ENCODE results near the gene C20orf141.
"Not testable (repeated sequence)": the region's sequence is repeated elsewhere in the genome, so short reads cannot be mapped to it uniquely, and the experiment has no call there.

C20orf141 gene, protein sequence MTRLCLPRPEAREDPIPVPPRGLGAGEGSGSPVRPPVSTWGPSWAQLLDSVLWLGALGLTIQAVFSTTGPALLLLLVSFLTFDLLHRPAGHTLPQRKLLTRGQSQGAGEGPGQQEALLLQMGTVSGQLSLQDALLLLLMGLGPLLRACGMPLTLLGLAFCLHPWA

DNA sequence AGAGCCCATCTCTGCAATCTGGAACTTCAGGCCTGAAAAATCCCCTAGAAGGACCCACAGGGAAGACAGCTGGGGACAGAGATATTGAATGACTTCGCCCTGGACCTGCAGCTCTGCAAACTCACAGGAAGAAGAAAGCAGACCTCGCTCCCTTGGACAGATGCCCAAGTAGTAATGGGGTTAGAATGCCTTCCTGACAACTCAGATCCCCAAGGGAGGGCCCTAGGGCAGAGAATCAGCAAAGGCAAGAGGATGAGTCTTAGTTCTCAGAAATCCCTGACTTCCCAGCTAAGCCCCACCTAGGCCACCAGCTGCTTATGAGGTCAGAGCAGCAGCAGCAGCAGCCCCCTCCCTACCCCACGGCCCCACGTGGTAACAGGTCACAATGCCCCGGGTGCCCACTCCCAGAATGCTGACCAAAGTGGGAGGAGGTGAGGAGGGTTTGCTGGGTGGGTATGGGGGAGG, at the start of gene C20orf141:
Gene C20orf141 (plus strand): TSS at position 401 of the 465 bp plus-strand sequence. CDS start 198 bp downstream, outside the sequence.
- no peak for DNase-seq (ENCODE audit: low read depth)

DNA sequence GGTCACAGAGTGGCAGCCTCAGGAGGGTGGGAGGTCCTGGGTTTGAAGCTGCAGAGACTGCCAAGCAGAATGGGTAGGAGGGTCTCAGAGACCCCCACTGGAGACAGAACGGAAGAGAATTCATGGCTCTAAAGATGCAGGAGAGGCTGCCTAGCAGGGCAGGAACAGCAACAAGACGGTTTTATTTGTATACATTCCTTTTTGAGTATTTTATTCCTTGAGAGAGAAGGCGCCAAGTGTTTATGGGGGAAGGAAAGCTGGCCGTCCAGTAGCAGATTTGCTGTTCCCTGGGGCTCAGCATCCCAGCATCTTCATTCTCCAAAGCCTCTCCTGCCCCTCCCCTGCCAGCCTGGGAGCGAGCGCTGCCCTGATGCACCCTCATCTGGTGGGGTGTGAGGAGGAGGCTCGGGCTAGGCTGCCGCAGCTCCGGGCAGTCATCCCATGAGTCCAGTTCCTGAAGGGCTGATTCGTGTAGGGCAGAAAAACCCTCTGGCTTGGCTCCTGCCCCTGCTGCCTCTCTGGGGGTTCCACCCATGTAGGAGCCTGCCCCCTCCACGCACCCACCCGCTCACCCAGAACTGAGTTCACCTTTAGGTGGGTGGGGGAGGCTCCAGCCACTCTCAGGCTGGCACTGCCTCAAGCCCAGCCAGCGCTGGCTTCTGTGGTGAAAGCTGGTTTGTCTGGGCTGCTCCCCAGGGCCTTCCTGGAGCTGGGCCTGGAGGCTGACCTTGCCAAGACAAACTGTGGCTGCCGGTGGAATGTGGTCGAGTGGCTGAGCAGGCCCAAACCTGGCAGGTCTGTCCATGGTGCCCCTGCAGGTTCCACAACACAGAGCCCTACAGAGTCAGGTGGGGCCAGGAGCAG, 46.8 kb upstream of the C20orf141 start:
- no peak for DNase-seq (ENCODE audit: low read depth)

DNA sequence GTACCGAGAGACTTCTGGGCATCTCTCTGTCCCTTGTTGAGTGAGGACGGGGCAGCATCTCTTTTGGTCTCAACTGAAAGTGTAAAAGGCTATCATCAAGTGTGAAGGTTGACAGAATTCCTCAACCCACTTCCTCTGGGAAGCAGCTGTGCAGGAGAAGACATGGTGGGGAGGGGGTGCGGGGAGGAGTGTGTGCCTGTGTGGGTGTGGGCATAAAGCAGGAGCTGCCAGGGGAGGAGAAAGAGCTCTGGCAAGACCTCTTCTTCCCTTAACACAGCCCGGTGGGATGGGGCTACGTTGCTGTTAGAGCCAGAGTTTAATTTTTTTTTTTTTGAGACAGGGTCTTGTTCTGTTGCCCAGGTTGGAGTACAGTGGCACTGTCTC, 46.2 kb upstream of the C20orf141 start:
- DNase-seq (ENCODE audit: low read depth) = no peak

DNA sequence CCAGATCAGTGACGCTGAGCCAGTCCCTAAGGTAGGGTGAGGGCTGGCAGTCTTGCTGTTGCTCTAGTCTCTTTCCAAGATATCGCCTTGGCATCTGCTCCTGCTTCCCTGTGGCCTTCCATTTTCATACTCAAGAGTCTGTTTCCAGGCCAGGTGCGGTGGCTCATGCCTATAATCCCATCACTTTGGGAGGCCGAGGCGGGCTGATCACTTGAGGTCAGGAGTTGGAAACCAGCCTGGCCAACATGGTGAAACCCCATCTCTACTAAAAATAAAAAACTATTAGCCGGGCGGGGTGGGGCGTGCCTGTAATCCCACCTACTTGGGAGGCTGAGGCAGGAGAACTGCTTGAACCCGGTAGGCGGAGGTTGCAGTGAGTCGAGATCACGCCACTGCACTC, 44.7 kb upstream of the C20orf141 start:
- not testable (repeated sequence) for DNase-seq (ENCODE audit: low read depth)

DNA sequence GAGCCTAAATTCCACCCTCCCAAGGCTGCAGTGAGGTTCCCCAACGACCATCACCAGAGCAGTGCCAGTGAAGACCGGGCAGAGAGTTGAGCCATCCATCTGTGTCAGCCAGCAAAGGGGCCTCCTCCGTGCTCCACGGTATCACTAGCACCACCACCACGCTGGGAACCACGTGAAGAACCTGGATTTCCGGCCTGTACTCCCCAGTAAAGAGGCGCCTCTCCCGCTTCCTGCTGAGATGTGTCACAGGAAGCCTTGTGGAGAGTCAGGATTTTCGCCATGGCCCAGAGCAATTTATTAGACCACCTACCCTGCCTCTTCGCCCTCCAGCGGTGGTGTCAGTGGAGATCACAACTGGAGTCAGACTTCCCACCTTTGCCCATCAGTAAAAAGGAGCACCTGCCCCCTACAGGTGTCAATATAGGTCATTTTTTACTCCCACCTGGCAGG, 43.1 kb upstream of the C20orf141 start:
- DNase-seq (ENCODE audit: low read depth) = no peak

DNA sequence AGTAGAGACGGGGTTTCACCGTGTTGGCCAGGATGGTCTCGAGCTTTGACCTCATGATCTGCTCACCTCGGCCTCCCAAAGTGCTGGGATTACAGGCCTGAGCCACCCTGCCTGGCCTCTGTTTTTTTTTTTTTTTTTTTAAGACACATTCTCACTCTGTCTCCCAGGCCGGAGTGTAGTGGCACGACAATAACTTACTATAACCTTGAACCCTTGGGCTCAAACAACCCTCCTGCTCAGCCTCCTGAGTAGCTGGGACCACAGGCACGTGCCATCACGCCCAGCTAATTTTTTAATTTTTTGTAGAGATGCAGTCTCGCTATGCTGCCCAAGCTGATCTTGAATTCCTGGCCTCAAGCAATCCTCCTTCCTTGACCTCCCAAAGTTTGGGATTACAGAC, 41.0 kb upstream of the C20orf141 start:
- DNase-seq (ENCODE audit: low read depth) = no peak

DNA sequence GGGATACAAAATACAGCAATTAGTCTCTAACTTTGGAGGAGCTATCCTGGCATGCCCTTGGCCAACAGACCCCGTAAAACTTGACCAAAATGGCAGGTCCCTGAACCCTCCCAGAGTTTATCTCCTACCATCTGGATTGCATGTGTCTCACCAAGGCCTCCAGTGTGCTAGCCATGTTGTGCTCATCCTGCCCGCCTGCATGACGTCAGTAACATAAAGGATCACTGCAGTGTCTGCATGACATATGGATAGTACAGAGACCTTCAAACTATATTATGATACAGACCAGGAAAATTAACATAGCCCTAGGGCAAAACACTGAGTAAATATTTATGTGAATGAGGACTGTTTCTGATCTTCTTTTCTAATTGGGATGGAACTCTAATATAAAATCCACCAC, 39.6 kb upstream of the C20orf141 start:
- no peak for DNase-seq (ENCODE audit: low read depth)

DNA sequence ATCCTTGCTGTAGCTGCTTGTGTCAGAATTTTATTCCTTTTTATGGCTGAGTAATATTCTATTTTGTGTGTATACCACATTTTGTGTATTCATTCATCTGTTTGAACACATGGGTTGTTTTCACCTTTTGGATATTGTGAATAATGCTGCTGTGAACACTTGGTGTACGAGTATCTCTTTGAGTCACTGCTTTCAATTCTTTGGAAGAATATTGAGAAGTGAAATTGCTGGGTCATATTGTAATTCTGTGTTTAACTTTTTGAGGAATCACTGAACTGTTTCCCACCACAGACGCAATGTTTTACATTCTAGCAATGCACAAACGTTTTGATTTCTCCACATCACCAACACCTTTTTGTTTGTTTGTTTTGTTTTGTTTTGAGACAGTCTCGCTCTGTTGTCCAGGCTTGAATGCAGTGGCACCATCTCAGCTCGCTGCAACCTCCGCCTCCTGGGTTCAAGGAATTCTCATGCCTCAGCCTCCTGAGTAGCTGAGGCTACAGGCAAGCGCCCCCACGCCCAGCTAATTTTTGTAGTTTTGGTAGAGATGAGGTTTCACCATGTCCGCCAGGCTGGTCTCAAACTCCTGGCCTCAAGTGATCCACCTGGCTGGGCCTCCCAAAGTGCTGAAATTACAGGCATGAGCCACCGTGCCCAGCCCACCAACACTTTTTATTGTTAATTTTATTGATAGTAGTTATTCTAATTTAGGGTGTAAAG, 36.0 kb upstream of the C20orf141 start:
- DNase-seq (ENCODE audit: low read depth) = no peak

DNA sequence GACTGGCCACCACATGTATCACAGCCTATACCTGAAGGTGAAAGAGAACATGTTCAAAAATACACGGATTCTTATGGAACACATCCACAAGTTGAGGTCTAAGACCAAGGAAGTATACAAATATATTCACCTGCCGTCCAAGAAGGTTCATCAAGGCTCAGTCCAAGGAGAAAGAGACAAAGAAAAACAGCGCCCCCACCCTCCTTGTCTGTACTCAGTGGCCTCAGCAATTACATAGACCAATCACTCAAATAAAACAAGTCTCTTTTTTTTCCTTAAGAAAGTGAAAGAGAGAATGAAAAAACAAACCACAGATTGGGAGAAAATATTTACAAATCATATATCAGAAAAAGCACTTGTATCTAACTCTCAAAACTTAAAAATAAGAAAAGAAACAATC, 33.8 kb upstream of the C20orf141 start:
- no peak for DNase-seq (ENCODE audit: low read depth)

DNA sequence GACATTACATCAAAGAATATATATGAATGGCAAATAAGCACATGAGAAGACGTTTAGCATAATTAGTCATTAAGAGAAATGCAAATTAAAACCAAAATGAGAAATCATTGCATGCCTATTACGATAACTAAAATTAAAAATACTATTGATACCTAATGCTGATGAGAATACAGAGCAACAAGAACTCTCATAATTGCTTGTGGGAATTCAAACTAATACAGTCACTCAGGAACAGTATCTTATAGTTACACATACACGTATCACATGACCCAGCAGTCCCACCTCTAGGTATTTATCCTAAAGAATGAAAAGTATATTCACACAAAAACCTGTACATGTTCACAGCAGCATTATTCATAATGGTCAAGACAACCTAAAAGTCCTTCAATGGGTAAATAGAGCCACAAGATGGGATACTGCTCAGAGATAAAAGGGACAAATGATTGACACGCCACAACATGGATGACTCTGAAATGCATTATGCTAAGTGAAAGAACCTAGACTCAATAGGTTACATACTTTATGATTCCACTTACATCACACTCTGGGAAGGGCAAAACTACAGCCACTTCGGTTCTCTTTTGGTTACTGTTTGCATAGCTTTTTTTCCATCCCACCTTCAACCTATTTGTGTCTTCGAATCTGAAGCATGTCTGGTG, 30.8 kb upstream of the C20orf141 start:
- no peak for DNase-seq (ENCODE audit: low read depth)

DNA sequence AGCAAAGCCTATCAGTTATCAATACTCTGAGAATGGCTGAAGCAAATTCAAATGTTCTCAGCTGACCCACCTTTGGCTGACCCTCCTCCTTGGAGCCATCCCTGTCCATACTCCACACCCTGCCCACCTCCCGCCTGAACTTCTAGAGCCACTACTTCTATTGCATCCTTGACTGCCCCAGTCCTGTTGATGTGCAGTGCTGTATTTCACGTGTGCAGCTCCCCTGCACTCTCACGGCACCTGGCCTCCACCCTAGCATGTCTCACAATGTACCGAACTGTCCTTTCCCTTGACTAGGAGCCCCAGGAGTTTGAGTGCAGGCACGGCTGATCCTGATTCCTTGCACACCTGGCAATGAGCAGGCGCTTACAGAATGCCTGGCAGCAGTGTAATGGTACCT, 21.3 kb upstream of the C20orf141 start:
- DNase-seq (ENCODE audit: low read depth) = no peak

DNA sequence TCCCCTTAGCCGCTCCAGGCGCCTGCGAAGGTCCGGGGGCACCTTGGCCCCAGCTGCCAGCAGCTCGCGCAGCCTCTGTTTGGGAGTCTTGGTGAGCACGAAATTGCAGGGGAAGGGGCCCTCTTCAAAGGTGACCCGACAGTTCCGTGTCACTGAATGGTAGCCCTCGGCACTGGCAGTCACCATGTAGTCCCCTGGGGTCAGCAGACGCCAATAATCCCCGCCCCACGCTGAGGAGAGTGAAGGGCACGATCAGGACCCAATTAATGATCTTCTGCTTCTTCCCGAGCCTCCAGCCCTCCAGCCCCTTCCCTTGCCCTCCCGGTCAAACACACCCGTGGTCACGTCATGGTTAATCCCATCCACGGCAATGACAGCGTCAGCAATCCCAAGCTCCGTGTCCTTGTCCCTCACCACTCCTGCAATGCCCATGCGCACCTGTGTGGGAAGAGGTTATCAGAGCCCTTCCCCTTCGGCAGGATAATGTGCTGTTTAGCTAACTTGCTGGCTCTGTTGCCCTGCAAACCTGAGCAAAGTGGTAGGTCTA, 20.5 kb upstream of the C20orf141 start:
- no peak for DNase-seq (ENCODE audit: low read depth)

DNA sequence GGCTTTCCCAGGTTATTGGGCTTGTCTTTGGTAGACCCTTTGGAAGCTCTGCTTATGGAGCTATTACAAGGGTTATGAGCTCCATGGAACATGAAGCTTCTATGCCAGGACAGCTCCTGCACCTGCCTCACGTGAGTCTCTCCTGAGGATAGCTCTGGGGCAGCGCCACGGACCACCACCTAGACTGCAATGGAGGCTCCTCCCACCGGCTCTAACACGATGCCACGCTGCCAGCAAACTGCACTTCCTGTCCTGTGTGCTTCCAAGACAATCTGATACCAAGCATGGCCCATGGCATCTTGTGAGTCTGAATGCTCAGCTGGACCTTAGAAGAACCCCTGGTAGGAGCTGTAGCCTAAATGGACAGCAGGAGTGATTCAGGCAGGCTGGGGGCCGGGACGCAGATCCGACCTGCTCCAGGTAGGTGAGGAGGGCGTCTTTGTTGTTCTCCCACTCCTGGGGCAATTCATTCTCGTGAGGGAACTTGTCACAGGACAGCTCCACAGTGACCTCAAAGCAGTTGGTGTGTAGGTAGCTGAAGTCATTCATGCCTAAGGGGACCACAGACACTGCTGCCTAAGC, 19.8 kb upstream of the C20orf141 start:
- no peak for DNase-seq (ENCODE audit: low read depth)

DNA sequence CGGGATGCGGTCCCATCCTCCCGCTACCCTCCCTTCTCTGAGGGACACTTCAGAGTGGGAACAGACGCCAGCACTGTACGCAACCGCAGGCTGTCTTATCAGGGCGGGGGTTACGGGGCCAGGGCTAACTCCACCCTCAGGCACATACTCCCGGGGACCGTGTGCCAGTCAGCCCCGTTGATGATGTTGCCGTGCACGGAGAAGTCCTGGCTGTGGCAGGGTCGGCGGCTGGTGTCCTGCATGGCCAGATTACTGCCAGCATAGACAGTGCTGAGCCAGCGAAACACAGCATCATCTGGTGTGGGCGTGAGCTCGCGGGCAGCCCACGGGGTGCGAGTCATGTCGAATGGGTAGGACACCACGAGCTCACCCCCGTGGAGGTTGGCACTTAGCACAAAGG, 19.3 kb upstream of the C20orf141 start:
- DNase-seq (ENCODE audit: low read depth) = no peak

DNA sequence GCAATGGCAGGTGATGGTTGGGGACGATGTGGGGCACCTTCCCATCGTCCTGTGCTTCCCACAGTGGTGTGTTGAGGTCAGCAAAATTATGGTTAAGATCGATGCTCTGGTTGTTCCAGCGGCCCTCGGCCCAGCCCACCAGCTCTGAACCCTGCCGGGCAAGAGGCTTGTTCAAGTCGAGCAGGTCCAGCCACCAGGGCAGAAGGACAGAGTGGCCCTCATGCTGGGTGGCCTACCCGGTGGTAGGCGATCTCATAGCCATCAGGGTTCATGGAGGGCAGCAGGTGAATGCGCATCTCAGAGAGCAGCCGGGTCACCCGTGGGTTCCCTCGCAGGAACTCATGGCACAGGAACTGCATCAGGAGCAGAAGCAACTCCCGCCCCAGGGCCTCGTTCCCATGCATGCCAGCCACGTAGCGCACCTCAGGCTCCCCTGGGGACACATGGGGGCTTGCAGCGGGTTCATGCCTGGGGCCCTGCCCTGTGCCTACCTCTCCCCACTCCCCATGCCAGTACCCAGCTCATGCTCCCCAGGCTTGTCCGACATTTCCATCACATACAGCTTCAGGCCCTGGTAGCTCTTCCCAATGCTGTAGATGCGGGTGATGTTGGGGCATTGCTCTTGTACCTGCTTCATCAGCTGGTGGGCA, 18.7 kb upstream of the C20orf141 start:
- no peak for DNase-seq (ENCODE audit: low read depth)

DNA sequence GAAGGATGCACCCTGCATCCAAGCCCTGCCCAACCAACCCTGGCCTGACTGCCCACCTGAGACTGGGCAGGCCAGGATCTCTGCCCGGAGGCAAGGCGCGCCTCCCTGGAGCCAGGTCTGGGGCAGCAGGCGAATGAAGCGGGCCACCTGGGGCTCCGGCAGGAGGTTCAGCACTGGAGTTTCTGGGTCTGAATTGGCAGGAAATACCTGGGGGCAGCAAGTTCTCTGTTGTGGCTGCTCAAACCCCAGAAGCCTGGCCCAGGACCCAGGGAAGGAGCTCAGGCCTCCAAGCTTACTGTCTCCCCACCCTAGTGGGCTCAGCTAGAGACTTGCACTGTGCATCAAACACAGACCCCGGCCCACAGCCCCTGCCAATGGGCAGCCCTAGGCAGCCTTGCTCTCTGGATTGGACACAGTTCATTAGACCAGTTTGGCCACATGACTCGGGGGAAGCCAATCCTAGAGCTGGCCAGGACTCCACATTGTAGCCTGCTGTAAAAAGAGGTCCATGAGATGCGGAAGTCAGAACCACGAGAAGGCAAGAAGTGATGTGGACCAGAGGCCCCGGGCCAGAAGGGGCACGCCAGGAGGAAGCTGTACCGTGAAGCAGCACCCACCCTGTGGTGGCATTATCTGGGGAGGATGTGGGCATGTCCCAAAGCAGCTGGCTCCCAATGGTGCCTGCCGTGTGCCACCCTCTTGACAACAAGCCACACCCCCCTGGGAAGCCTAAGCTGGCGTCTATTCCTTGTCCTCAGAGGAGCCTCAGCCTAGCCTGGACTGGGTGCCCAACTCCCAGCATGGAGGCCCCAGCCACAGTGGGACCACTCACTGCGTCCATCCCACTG, 17.4 kb upstream of the C20orf141 start:
- no peak for DNase-seq (ENCODE audit: low read depth)

DNA sequence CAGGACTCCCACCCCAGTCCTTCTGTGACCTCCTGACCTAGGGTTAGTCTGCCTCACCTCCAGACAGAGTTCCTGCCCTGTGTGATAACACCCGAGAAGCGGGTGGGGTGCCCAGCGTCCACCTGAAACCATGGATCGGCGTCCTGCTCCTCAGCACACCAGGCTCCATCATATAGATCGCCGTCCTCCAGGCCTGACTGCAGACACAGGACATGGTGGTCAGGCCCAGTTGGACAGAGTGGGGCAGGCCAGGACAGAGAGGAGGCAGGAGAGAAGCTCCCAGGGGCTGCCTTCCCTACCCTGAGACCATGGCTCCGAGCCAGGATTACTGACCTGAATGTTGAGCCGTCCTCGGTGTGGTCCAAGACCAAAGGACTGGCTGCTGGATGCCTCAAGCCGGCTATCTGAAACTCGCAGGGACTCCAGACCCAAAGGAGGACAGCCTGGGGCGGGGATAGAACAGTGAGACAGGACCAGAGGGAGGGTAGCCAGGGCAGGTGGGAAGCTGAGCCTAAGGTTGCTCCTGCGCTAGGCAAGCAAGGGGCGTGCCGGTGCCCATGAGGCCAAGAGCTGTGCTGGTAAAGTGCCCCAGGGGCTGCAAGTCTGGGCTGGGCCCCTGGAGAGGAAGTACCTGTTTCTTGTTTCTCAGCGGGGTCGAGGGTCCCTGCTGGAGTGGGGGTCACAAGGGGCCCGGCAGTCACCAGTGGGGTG, 16.5 kb upstream of the C20orf141 start:
- DNase-seq (ENCODE audit: low read depth) = no peak

DNA sequence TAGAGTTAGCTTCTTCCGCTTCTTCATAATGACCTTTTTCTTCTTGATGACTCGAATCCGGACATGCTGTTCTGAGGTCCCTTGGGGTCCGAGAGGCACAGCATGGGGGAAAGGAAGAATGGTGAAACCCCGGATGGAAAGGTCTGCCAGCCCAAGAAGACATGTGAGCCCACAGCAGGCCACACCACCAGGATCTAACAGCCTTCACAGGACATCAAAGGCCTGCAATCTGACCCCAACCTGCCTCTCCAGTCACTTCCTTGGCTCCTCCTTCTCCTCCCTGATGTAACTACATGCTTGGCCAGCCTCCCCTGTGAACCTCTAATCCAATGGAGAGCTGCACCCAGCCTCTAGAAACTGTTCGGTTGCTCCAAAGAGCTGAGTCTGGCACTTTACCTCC, 16.0 kb upstream of the C20orf141 start:
- no peak for DNase-seq (ENCODE audit: low read depth)

DNA sequence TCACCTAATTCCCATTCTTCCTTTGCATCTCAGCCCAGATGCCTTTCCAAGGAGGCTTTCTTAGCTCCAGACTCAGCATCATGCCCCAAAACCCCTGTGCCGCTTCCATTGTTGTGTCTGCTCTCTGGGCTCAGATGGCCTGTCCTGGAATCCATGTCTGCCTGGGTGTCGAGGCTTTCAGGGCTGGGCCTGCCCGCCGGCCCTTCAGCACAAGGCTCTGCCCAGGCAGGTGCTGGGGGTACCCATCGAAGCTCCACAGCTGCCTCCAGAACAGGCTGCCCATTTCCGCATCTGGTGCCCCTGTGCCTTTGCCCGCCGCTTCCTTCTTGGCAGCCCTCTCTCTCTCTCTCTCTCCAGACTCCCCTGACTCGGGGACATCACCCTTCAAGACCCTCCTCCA, 15.5 kb upstream of the C20orf141 start:
- DNase-seq (ENCODE audit: low read depth) = no peak

Data from stimulated activated CD4-positive, alpha-beta T cell treated with anti-CD3 and anti-CD28 coated beads, Interleukin-2, amount 100 ng/mL, for 4 hours (primary cell).